ENCODE results near the gene CES4A.

Gene CES4A

DNA sequence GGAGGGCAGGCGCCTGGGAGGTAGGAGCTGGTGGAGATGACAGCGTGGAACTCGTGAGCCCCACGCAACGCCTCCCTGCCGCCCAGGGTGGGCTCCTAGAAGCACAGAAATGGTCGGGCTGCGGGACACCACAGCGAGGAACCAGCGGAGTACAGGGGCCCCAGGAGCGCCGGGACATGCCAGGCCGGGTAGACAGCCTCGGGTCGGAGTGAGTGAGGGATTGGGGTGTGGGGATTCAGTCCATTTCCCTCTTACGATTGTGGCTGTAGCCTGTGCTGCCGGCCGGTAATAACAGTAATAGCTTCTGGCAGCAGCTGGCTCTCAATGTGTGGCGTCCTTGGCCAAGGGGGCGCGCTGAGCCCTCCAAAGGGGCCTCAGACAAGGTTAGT is 39.6 kb upstream of the CES4A start:
- POLR2A ChIA-PET, result interaction anchor here (1.8 kb wide), 1 partner anchor 12 kb away, joined by 3 read pairs; the partner anchor contains the start of gene CES3
- TF ChIP-seq ZNF384 (IDR thresholded peaks at IDR 0.05) (no peak), BHLHE40 (IDR thresholded peaks at IDR 0.05; ENCODE audit: borderline replicate concordance) (no peak)
- no peak for DNase-seq (ENCODE audit: extremely low spot score)
- CTCF ChIA-PET, result interaction anchor here (0.6 to 1.7 kb wide), 2 partner anchors 53 to 1125 kb away, joined by 4 read pairs; no protein-coding TSS in a partner anchor

- ChIA-PET CTCF (interaction anchor here (1.5 to 1.7 kb wide), 2 partner anchors 40 to 54 kb away, joined by 3 to 4 read pairs; no protein-coding TSS in a partner anchor), POLR2A (interaction anchor here (1.8 kb wide), 1 partner anchor 12 kb away, joined by 3 read pairs; the partner anchor contains the start of gene CES3)
- no peak for DNase-seq (ENCODE audit: extremely low spot score)
- TF ChIP-seq FOXK2 (IDR thresholded peaks at IDR 0.05) (no peak), PKNOX1 (IDR thresholded peaks at IDR 0.05) (no peak), ELF4 (IDR thresholded peaks at IDR 0.05) (no peak), SP1 (IDR thresholded peaks at IDR 0.05) (no peak), BHLHE40 (IDR thresholded peaks at IDR 0.05; ENCODE audit: borderline replicate concordance) (no peak), ZNF384 (IDR thresholded peaks at IDR 0.05) (no peak), NFRKB (IDR thresholded peaks at IDR 0.05) (no peak), L3MBTL2 (conservative IDR thresholded peaks at IDR 0.05) (no peak), FOXM1 (IDR thresholded peaks at IDR 0.05; ENCODE audit: borderline replicate concordance) (no peak), TARDBP (IDR thresholded peaks at IDR 0.05) (no peak), SUZ12 (IDR thresholded peaks at IDR 0.05) (no peak), FOXA1 (IDR thresholded peaks at IDR 0.05) (no peak), HDGF (IDR thresholded peaks at IDR 0.05; ENCODE audit: borderline replicate concordance) (no peak), CTBP1 (IDR thresholded peaks at IDR 0.05; ENCODE audit: borderline replicate concordance) (no peak), LEF1 (IDR thresholded peaks at IDR 0.05; ENCODE audit: borderline replicate concordance) (no peak)
These were observed 38.9 kb upstream of the CES4A start for GRCh38 chr16:66949472-66949871.

DNA sequence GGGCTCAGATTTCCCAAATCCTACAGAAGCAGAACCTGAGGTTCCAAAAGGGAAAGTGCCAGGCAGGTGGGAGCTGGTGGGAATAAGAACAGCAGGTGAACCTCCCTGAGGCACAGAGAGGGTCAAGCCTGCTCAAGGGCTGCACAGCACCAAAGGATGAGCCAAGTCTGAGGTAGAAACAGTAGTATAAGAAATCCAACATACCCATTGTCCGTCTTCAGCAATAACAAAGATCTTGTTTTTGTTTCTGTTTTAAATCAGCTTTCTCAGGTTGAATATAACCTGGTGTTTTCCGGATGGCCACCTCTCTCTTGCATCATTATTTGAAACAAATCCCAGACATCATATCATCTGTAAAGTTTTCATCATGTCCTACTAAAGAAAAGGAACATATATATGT is 38.0 kb upstream of the CES4A start:
- POLR2A ChIA-PET, result interaction anchor here (1.8 kb wide), 1 partner anchor 11 kb away, joined by 3 read pairs; the partner anchor contains the start of gene CES3
- TF ChIP-seq ELF4 (IDR thresholded peaks at IDR 0.05) (no peak), TARDBP (IDR thresholded peaks at IDR 0.05) (no peak), FOXA1 (IDR thresholded peaks at IDR 0.05) (no peak), FOXM1 (IDR thresholded peaks at IDR 0.05; ENCODE audit: borderline replicate concordance) (no peak), SUZ12 (IDR thresholded peaks at IDR 0.05) (no peak), PKNOX1 (IDR thresholded peaks at IDR 0.05) (no peak), LEF1 (IDR thresholded peaks at IDR 0.05; ENCODE audit: borderline replicate concordance) (no peak), SP1 (IDR thresholded peaks at IDR 0.05) (no peak), FOXK2 (IDR thresholded peaks at IDR 0.05) (no peak), HDGF (IDR thresholded peaks at IDR 0.05; ENCODE audit: borderline replicate concordance) (no peak), CTBP1 (IDR thresholded peaks at IDR 0.05; ENCODE audit: borderline replicate concordance) (no peak), ZNF384 (IDR thresholded peaks at IDR 0.05) (no peak), ARNT (IDR thresholded peaks at IDR 0.05) (no peak), NFRKB (IDR thresholded peaks at IDR 0.05) (no peak), L3MBTL2 (conservative IDR thresholded peaks at IDR 0.05) (no peak)
- DNase-seq (ENCODE audit: extremely low spot score), result no peak
- CTCF ChIA-PET, result interaction anchor here (0.6 to 1.7 kb wide), 3 partner anchors 41 to 259 kb away, joined by 3 to 5 read pairs (median 4); no protein-coding TSS in a partner anchor

- no peak for TF ChIP-seq FOXA1 (IDR thresholded peaks at IDR 0.05)
- no peak for TF ChIP-seq ELF4 (IDR thresholded peaks at IDR 0.05)
- no peak for TF ChIP-seq NFRKB (IDR thresholded peaks at IDR 0.05)
- TF ChIP-seq TARDBP (IDR thresholded peaks at IDR 0.05), result no peak
- no peak for TF ChIP-seq SUZ12 (IDR thresholded peaks at IDR 0.05)
- no peak for TF ChIP-seq ZNF384 (IDR thresholded peaks at IDR 0.05)
- TF ChIP-seq SP1 (IDR thresholded peaks at IDR 0.05), result no peak
- TF ChIP-seq BHLHE40 (IDR thresholded peaks at IDR 0.05; ENCODE audit: borderline replicate concordance), result no peak
- no peak for TF ChIP-seq FOXK2 (IDR thresholded peaks at IDR 0.05)
- no peak for TF ChIP-seq CTBP1 (IDR thresholded peaks at IDR 0.05; ENCODE audit: borderline replicate concordance)
- ChIA-PET POLR2A (no interaction called here), CTCF (interaction anchor here (1.5 kb wide), 1 partner anchor 42 kb away, joined by 3 read pairs; no protein-coding TSS in a partner anchor)
- no peak for DNase-seq (ENCODE audit: extremely low spot score)
These were observed 37.2 kb upstream of the CES4A start for GRCh38 chr16:66950971-66951790.

GRCh38 chr16:66952430-66953110 is 35.8 kb upstream of the CES4A start:
- ChIA-PET CTCF (interaction anchor here (0.6 to 1.4 kb wide), 4 partner anchors 8 to 432 kb away, joined by 3 to 4 read pairs (median 4); partner anchors contain the start of gene CES3), POLR2A (no interaction called here)
- no peak for DNase-seq (ENCODE audit: extremely low spot score)
- no peak for TF ChIP-seq TARDBP (IDR thresholded peaks at IDR 0.05)
- TF ChIP-seq ZNF384 (IDR thresholded peaks at IDR 0.05), result no peak
- no peak for TF ChIP-seq SP1 (IDR thresholded peaks at IDR 0.05)
- TF ChIP-seq LEF1 (IDR thresholded peaks at IDR 0.05; ENCODE audit: borderline replicate concordance), result no peak
- no peak for TF ChIP-seq PKNOX1 (IDR thresholded peaks at IDR 0.05)
- no peak for TF ChIP-seq L3MBTL2 (conservative IDR thresholded peaks at IDR 0.05)
- TF ChIP-seq SUZ12 (IDR thresholded peaks at IDR 0.05), result no peak
- TF ChIP-seq BHLHE40 (IDR thresholded peaks at IDR 0.05; ENCODE audit: borderline replicate concordance), result no peak
- TF ChIP-seq ELF4 (IDR thresholded peaks at IDR 0.05), result no peak
- no peak for TF ChIP-seq ARNT (IDR thresholded peaks at IDR 0.05)
